Kasumi-1 (cell line): ENCODE results near the gene SRRM3.
"Not testable (repeated sequence)": the region's sequence is repeated elsewhere in the genome, so short reads cannot be mapped to it uniquely, and the experiment has no call there.

Experiments
- DNase-seq, 2 experiments: peaks; one replicate each; lab custom pipeline; 2025; lab: John Stamatoyannopoulos, UW

Gene SRRM3

DNA sequence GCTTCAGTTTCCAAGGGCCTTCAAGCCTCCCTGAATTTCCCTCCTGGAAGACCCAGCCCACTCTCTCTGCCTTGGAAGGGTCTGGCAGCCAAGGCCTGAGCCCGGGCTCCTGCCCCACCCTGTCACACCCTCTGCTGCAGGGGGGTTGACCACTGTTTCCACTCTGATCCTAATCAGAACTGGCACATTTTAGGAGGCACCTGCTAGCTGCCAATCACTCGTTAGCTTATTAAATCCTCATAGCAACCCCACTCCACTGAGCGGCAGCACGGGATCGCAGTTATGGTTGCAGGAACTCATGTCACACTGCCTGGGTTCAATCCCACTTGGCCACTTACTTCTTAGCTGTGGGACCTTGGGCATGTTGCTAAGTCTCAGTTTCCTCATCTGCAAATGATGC, 113.7 kb downstream of the SRRM3 start:
- no peak for DNase-seq

DNA sequence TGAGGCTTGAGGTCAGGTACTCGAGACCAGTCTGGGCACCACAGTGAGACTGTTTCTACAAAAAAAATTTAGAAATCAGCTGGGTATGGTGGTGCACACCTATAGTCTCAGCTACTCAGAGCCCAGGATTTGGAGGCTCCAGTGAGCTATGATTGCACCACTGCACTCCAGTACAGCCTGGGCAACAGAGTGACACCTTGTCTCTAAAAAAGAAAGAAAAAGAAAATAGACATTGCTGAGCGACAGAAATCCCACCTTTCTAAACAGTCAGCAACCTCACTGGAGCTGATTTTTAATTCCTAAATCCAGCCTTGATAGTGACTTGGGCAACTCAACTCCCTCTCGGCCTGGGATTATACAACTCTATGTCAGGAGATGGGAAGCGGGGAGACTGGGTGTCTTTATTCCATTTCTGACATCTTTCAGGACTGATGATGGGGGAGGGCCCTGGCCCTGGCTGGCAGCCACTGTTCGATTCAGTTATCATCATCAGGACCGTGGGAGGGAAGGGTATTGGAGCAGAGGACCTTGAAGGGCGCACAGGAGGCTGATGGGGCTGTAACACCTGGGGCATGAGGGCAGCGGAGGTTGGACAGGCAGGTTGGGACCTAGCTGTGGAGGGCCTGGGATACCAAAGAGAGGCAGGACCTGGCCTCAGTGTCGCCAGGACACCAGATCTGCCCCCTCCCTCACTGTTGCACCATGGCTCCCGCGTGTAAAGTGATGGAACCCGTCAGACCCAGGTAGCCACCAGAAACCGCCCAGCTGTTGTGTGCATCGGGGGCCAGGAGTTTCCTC, 115.5 kb downstream of the SRRM3 start:
- no peak for DNase-seq

DNA sequence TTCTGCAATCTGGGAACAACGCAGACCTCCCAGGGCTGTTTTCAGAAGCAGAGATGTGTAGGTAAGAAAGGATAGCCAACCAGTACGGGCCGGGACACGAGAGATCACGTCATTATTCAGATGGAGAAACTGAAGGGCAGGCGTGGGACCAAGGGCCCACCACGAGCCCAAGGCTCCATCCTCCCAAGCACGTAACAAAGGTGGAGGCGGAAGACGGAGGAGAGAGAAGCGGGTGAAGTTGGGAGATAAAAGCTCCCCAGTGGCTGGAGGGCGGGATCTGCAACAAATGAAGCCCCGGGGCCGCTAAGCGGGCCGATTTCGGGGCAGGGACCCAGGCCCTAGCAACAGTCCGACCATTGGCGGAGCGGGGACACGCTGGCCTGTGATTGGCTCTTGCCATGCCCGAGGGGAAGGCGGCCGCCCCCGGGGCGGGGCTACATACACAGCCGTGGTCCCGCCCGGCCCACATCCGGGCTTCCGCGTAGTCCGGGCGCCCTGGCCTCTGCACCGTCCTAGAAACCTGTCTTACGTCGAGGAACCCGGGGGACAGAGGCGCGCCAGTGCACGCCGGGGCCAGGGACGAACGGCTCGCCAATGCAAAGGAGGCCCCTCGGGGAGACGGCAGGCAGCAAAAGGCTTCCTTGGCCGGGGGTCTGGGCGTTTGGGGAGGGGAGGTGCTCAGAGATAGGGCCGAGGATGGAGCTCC, 116.2 kb downstream of the SRRM3 start:
- peak; percentile 94 to 96 for DNase-seq

DNA sequence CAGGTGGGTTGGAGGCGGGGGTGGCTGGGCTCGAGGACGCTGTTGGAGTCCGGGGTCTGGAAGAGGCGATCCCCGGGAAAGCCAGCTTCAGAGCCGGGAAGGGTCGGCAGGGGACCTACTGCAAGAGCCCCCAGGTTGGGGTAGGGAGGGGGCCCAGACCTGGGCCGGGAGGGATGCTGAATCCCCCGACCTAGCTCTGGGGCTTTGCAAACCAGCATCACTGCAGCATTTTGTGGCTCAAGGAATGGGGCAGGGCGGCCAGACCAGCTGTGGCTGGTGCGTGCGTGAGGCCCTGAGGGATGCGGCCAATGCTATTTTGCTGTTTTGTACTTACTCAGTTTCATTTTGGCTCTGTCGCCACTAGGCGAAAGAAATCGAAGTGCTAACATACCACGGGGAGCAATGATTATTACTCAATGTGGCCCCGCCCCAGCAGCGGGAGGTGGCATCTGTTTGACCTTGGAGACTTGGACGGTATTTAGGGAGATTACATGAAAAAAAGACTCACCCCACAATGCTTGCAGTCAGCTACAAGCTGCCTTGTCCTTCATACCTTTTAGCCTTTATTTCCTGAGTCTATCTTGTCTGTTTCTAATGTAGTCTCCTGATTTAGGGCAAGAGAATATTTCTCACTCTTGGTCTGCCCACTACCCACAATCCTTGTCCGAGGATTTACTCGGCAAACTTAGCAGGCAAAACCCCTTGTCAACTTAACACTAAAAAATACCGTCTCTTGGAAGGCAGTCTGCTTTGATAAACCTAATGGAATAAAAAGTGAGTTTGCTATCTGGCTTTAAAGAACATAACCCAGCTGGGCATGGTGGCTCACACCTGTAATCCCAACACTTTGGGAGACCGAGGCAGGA, 117.0 kb downstream of the SRRM3 start:
- DNase-seq: peak; percentile 51 to 63

GRCh38 chr7:76325092-76325491, 123.4 kb downstream of the SRRM3 start:
- no peak for DNase-seq

- DNase-seq: no peak
Observed at GRCh38 chr7:76325811-76326210, 124.1 kb downstream of the SRRM3 start.

- no peak for DNase-seq
Observed at GRCh38 chr7:76326646-76327233, 125.0 kb downstream of the SRRM3 start.

- peak; percentile 88 to 94 for DNase-seq
Observed at GRCh38 chr7:76327610-76328009, 125.9 kb downstream of the SRRM3 start.

GRCh38 chr7:76328389-76328788, 126.7 kb downstream of the SRRM3 start:
- DNase-seq: peak; percentile 49 to 58

DNA sequence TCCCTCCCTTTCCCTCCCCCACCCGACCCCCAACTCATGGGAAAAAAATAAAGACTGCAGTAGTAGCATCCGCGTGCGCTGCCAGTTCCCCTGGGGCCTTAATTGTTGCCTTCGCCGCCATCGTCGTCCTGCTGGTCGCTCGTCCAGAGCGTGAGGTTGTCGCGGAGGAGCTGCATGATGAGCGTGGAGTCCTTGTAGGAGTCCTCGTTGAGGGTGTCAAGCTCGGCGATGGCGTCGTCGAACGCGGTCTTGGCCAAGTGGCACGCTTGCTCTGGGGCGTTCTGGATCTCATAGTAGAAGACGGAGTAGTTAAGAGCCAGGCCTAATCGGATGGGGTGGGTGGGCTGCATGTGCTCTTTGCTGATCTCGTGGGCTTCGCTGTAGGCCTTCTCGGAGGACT, 127.8 kb downstream of the SRRM3 start:
- DNase-seq: no peak

DNA sequence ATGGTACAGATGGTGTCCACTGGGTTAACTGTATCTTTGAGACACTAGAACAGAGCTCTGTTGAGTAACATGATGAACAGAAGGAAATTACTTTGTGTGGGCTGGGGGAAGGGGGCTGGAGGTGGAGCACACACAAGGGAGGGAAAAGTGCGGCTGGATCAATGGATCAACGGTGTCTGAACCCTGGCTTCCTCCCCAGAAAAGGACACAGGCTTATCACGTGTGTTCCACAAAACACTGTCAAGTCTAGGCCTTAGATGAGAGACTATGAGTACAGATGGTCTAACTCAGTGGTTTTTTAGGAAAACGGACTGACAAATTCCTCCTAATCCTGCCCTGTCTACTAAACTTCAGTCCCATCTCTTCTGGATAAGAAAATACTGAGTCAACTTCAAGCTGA, 128.6 kb downstream of the SRRM3 start:
- DNase-seq: peak; percentile 54 to 59

GRCh38 chr7:76330673-76331072, 129.0 kb downstream of the SRRM3 start:
- peak; percentile 27 to 28 for DNase-seq

- DNase-seq: peak; percentile 70 to 73
Observed at GRCh38 chr7:76332078-76332477, 130.4 kb downstream of the SRRM3 start.

GRCh38 chr7:76333511-76334101, 131.9 kb downstream of the SRRM3 start:
- peak; percentile 80 to 85 for DNase-seq

DNA sequence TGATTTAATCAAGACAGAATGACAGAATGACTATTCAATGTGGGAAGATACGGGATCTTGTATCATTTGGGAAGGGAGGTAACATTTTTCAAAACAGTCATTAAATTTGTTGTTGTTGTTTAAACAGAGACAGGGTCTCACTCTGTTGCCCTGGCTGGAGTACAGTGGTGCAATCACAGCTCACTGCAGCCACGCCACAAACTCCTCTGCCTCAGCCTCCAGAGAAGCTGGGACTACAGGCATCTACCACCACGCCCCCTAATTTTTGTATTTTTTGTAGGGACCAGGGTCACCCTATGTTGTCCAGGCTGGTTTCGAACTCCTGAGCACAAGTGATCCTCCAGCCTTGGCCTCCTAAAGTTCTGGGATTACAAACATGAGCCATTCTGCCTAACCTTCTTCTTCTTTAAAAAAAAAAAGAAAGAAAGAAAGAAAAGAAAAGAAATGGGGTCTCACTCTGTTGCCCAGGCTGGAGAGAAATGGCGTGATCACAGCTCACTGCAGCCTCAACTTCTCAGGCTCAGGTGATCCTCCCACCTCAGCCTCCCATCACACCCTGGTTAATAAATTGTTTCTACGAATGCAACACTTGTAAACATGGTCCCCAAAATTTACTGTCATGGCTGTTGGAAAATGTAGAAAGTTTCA, 132.7 kb downstream of the SRRM3 start:
- DNase-seq: no peak

DNA sequence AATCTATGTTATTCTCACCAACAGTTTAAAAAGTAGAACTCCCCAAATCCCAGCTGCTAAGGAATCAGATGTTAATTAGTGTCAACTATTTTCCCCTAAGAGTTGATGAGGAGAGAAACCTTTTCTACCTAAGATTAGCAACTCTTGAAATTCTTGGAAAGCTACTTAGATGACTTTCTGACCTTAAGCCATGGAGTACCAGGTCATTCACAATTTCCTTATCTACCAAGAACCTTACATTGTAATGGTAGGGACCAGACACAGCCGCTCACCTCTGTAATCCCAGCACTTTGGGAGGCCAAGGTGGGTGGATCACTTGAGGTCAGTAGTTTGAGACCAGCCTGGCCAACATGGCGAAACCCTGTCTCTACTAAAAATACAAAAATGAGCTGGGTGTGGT, 133.7 kb downstream of the SRRM3 start:
- not testable (repeated sequence) for DNase-seq

DNA sequence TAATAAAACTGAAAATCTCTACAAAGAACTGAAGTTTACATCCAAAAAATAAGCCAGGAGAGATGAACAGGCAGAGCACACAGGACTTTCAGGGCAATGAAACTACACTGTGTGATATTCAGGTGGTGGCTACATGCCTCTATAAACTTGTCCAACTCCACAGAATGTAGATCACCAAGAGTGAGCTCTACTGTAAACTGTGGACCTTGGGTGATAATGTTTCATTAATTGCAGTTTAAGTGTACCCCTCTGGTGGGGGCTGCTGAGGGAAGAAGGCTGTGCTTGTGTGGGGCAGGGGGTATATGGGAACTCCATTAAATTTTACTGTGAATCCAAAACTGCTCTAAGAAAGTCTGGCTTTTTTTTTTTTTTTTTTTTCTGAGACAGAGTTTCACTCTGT, 134.4 kb downstream of the SRRM3 start:
- no peak for DNase-seq
